Retinal pigment epithelial cell (primary cell): Measurements from ENCODE around the gene TBCK.
"Not testable (repeated sequence)": the region's sequence is repeated elsewhere in the genome, so short reads cannot be mapped to it uniquely, and the experiment has no call there.

Source experiments
- DNase-seq: peaks from one replicate; pipeline ENCODE4 v3.0.0-alpha.2; 2010; ENCODE audit warnings: low read depth
- H3K4me3 ChIP-seq: 2 replicates; pipeline ENCODE4 v1.5.1; 2011; ENCODE audit warnings: mild to moderate bottlenecking, low read length, control low read depth, moderate library complexity
- CTCF ChIP-seq: conservative IDR thresholded peaks from 2 replicates; pipeline ENCODE4 v1.5.1; 2011; ENCODE audit warnings: low read depth, low read length, control low read depth, inconsistent platforms

The TBCK gene

DNA sequence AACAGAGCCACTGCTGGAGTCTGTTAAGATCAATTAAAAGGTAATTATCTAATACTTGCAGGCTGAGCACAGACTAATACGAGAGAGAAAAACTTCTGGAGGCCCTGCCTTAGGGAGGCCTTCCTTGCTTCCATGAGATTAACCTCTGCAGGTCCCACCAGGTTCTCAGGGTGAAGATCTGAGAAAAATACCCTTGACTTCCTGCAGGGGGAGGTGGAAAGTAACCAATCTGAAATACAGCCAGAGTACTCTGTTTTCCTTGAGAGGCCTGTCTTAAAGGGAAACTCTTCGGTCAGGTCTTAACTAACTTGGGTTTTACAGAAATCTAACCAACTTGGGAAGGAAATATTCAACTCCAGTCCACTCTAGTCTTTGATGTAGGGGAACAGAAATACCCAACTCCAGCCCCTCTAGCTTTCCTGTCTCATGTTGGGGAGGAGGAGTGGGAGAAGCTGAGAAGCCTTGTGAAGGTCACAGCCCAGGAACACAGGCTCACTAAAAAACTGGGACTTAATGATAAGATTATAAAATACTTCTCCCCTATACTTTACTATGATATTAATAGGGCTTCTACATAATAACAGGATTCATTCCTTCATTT lies 77.1 kb downstream of the TBCK start:
- peak; percentile 65 for TF ChIP-seq CTCF
- no peak for DNase-seq
- no peak overlapping the region for H3K4me3 ChIP-seq

- H3K4me3 ChIP-seq, result no peak overlapping the region
- no peak for DNase-seq
- no peak for TF ChIP-seq CTCF
These were observed 84.1 kb downstream of the TBCK start for GRCh38 chr4:106231931-106232330.

DNA sequence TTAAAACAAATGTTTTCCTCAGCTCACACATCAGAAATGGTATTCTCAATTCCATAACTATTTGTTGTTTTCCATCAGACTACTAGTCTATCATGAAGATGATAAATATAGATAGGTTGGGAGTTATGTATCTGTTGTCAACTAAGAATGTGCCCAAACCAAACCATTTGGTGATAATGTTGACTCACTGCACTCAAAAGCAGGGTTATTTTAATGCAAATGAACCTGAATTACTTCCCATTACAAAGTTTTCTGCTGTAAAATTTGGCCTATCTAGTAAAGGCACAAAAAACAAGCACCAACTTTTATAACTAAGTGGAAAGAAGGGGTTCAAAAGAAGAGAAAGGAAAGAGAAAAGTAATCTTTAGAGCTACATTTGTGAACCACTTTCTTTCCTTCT lies 93.5 kb downstream of the TBCK start:
- no peak overlapping the region for H3K4me3 ChIP-seq
- TF ChIP-seq CTCF, result no peak
- no peak for DNase-seq

GRCh38 chr4:106213291-106213690 lies 102.7 kb downstream of the TBCK start:
- DNase-seq, H3K4me3 ChIP-seq: not testable (repeated sequence)

DNA sequence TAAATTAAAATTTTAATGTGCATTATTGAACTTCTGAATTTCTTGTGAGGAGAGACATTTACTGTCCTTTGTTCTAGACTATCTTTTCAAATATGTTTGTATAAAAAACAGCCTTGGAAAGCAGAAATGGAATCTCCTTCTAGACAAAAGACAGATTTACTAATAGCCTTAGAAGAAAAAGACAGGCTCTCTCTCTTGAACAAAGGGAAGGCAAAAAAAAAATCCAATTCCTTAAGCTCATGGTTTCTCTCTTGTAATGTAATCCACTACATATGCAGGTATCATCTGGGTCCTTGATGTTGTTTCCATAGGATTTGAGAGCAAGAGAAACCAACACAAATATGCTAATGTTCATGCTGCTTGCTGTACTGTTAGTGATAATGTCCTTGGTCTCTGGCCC lies 106.0 kb downstream of the TBCK start:
- TF ChIP-seq CTCF, result no peak
- no peak for DNase-seq
- no peak overlapping the region for H3K4me3 ChIP-seq

DNA sequence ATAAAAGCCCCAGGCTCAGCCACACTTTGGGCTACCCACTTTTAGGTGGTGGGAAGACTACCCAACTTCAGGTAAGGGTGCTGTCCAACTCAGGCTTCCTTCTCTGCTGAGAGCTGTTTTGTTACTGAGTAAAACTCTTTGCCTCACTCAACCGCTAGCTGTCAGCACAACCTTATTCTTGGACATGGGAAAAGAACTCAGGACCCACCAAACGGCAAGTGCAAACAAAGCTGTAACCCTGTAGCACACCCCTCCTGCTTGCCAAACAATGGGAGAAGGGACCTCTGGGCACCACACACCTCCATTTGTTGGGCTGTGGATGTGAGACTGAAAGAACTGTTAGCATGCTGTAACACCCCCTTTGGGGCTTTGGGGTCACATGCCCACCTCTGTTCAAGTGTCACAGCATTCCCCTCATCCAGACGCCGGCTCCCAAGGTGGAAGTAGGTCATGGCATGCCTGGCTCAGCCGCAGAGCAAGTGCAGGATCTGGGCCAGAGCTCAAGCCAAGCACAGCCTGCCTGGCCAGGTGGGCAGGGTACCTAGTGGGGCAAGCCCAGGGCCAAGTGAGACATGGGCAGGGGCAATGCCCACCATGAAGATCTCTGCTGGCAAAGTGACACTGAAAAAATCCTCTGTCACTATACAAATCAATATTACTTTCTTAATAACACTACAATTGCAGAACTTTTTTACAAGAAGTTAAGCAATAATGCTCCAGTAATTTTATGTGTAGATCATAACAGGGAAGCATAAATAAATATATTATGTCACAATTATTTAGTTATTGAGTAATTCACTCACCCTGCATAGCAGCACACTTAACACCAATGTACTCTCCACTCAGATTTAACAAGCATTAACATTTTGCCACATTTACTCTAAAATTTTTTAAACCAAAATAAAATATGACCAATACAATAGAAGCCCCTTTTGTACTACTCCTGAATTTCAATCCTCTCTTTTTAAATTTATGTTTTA lies 107.2 kb downstream of the TBCK start:
- TF ChIP-seq CTCF, result no peak
- H3K4me3 ChIP-seq, result no peak overlapping the region
- no peak for DNase-seq

- no peak overlapping the region for H3K4me3 ChIP-seq
- peak; percentile 3 for DNase-seq
- peak; percentile 62 for TF ChIP-seq CTCF
These were observed 114.6 kb downstream of the TBCK start for GRCh38 chr4:106201373-106201772.
